HCT116 (cell line): ENCODE data around the gene DLG2. TPM values are rescaled to one million over a fixed set of nuclear protein-coding genes. Genes with fewer than 3 reads are reported as not detected.

Source experiments
- ATAC-seq: fragments of 200-7000 bp; cut with Tn5 transposase; 2 replicates; pipeline ENCODE4 v1.9.1; 2020; ENCODE audit warnings: mild to moderate bottlenecking, moderate library complexity
- BruUV-seq: library from RNA; stranded (reverse); fragments of 400-500 nt; replicated peaks from 2 replicates; lab custom pipeline; 2021; lab: Mats Ljungman, UMichigan
- CTCF ChIA-PET: fragments of 300-600 bp; sonication (Branson Sonifier 250); formaldehyde crosslinking; loops from one replicate; lab custom pipeline; 2021; ENCODE audit warnings: antibody characterized with exemption; lab: Charles Lee
- POLR2A ChIA-PET: fragments of 300-600, 350-600 bp; sonication (Branson Sonifier 250); formaldehyde crosslinking; loops from one replicate; lab custom pipeline; 2021; ENCODE audit warnings: antibody characterized with exemption; lab: Charles Lee
- RAD21 ChIA-PET, 2 experiments: fragments of 300-600 bp; sonication (Branson Sonifier 250); formaldehyde crosslinking; loops; one replicate each; lab custom pipeline; 2023; ENCODE audit warnings: low total read pairs in 2 of 2; ENCODE audit not compliant: uncharacterized antibody in 2 of 2, unreplicated experiment in 2 of 2, low non-redundant PET in 1 of 2; lab: Charles Lee
- DNase-seq: peaks from one replicate; pipeline ENCODE4 v3.0.0-alpha.2; 2010; ENCODE audit warnings: low read depth, low spot score
- H2AFZ ChIP-seq: fragments of 200-600 bp; shearing (Covaris generic), sonication (generic); 2 replicates; pipeline ENCODE4 v1.6.1; 2017; ENCODE audit warnings: low read depth, mixed run types, mixed read lengths, antibody characterized with exemption, low read length; ENCODE audit not compliant: poor library complexity, severe bottlenecking
- H3K27ac ChIP-seq: 2 replicates; pipeline ENCODE4 v1.5.1; 2012; ENCODE audit warnings: low read depth, low read length
- H3K27me3 ChIP-seq: fragments of 200-600 bp; sonication (generic); 2 replicates; pipeline ENCODE4 v1.6.1; 2016; ENCODE audit warnings: mixed run types, low read length, mixed read lengths; ENCODE audit not compliant: insufficient read depth
- H3K36me3 ChIP-seq, 2 experiments: fragments of 200-500 bp in 1 of 2; fragments of 200-600 bp in 1 of 2; sonication (Bioruptor generic) in 1 of 2; sonication (generic) in 1 of 2; 2 replicates each; pipeline versions ENCODE4 v1.5.1 to v1.6.1; 2014 to 2016; ENCODE audit warnings: low read length in 2 of 2, inconsistent platforms in 1 of 2, mixed read lengths in 1 of 2, mixed run types in 1 of 2; ENCODE audit not compliant: insufficient read depth in 2 of 2, control insufficient read depth in 1 of 2
- H3K4me1 ChIP-seq, 2 experiments: fragments of 200-600 bp in 1 of 2; sonication (generic) in 1 of 2; 2 replicates each; pipeline versions ENCODE4 v1.5.1 to v1.6.1; 2012 to 2017; ENCODE audit warnings: low read length in 2 of 2, inconsistent platforms in 1 of 2, mild to moderate bottlenecking in 1 of 2, mixed read lengths in 1 of 2, mixed run types in 1 of 2, moderate library complexity in 1 of 2; ENCODE audit not compliant: insufficient read depth in 2 of 2, control insufficient read depth in 1 of 2
- H3K4me2 ChIP-seq: fragments of 200-600 bp; sonication (generic); 2 replicates; pipeline ENCODE4 v1.6.1; 2017; ENCODE audit warnings: mixed run types, low read length, mixed read lengths
- H3K4me3 ChIP-seq, 2 experiments: fragments of 200-600 bp in 1 of 2; sonication (generic) in 1 of 2; replicated peaks in 1 of 2; 2 replicates each; pipeline ENCODE4 v1.5.1; 2011 to 2016; ENCODE audit warnings: low read length in 2 of 2, control low read depth in 1 of 2, low read depth in 1 of 2, mild to moderate bottlenecking in 1 of 2, mixed read lengths in 1 of 2, mixed run types in 1 of 2
- H3K79me2 ChIP-seq: fragments of 200-600 bp; sonication (generic); 2 replicates; pipeline ENCODE4 v1.6.1; 2017; ENCODE audit warnings: mild to moderate bottlenecking, mixed run types, low read length, moderate library complexity, mixed read lengths; ENCODE audit not compliant: insufficient read depth
- H3K9ac ChIP-seq: fragments of 200-600 bp; sonication (generic); 2 replicates; pipeline ENCODE4 v1.6.1; 2016; ENCODE audit warnings: low read length, mixed read lengths
- H3K9me2 ChIP-seq: fragments of 200-600 bp; sonication (generic), shearing (Covaris generic); 2 replicates; pipeline ENCODE4 v1.6.1; 2017; ENCODE audit warnings: mixed run types, mild to moderate bottlenecking, moderate library complexity; ENCODE audit not compliant: insufficient read depth
- H3K9me3 ChIP-seq, 2 experiments: fragments of 200-500 bp in 1 of 2; fragments of 200-600 bp in 1 of 2; sonication (Bioruptor generic) in 1 of 2; sonication (generic) in 1 of 2; 2 replicates each; pipeline ENCODE4 v1.6.1; 2014 to 2017; ENCODE audit warnings: low read length in 2 of 2, mixed read lengths in 2 of 2, inconsistent platforms in 1 of 2, low read depth in 1 of 2, mild to moderate bottlenecking in 1 of 2, mixed run types in 1 of 2, moderate library complexity in 1 of 2; ENCODE audit not compliant: control insufficient read depth in 1 of 2, insufficient read depth in 1 of 2
- H4K20me1 ChIP-seq: fragments of 200-600 bp; sonication (generic), shearing (Covaris generic); 2 replicates; pipeline ENCODE4 v1.6.1; 2017; ENCODE audit warnings: mixed run types, mild to moderate bottlenecking, moderate library complexity; ENCODE audit not compliant: insufficient read depth
- ATF3 ChIP-seq: IDR thresholded peaks from 2 replicates; pipeline ENCODE4 v1.6.1; 2012
- CEBPB ChIP-seq: IDR thresholded peaks from 2 replicates; pipeline ENCODE4 v1.6.1; 2012; ENCODE audit warnings: low read depth
- FOSL1 ChIP-seq: IDR thresholded peaks from 2 replicates; pipeline ENCODE4 v1.6.1; 2012; ENCODE audit warnings: low read depth
- JUND ChIP-seq: IDR thresholded peaks from 2 replicates; pipeline ENCODE4 v1.6.1; 2012
- MAX ChIP-seq: IDR thresholded peaks from 2 replicates; pipeline ENCODE4 v1.6.1; 2012
- POLR2AphosphoS5 ChIP-seq: IDR thresholded peaks from 2 replicates; pipeline ENCODE4 v1.6.1; 2011; ENCODE audit warnings: mild to moderate bottlenecking, low read depth, low read length, moderate library complexity
- SP1 ChIP-seq: IDR thresholded peaks from 2 replicates; pipeline ENCODE4 v1.6.1; 2012; ENCODE audit warnings: low read depth
- TCF7L2 ChIP-seq: IDR thresholded peaks from 2 replicates; pipeline ENCODE4 v1.7.0; 2011; ENCODE audit warnings: borderline replicate concordance, inconsistent platforms; ENCODE audit not compliant: insufficient read depth, insufficient read length; ENCODE audit errors: extremely low read depth
- intact Hi-C: fragments of 100-400 bp; cut with micrococcal nuclease; formaldehyde crosslinking; loops from 2 replicates; pipeline ENCODE4 v1.10.0; 2022
- total RNA-seq: library from RNA; stranded (reverse); gene quantifications from one replicate; pipeline ENCODE4 v1.2.1, GENCODE V29; 2021; ENCODE audit not compliant: unreplicated experiment

DLG2 gene
- total RNA-seq, 1 experiment from 2014 or later: 2.4 TPM

- Histone ChIP-seq H3K27ac (no peak overlapping the region), H3K27me3 (peaks cover 16% of the 10 kb centered on the region), H3K4me3 (no peak overlapping the region), H3K79me2 (no peaks in the 10 kb centered on the region), H3K9ac (no peak overlapping the region), H2AFZ (no peak overlapping the region), H3K4me2 (no peak overlapping the region), H4K20me1 (no peaks in the 10 kb centered on the region), H3K36me3 (no peaks in the 10 kb centered on the region), H3K4me1 (no peaks in the 10 kb centered on the region), H3K9me3 (no peaks in the 10 kb centered on the region), H3K9me2 (no peaks in the 10 kb centered on the region)
- TF ChIP-seq TCF7L2 (no peak), JUND (no peak), POLR2AphosphoS5 (no peak), SP1 (no peak), FOSL1 (no peak), ATF3 (no peak), MAX (no peak)
- intact Hi-C loops: no loop called here
- BruUV-seq: no TSS peak
- DNase-seq (no peak), ATAC-seq (no peak)
- ChIA-PET RAD21 (no interaction called here), POLR2A (no interaction called here), CTCF (no interaction called here)
These were observed 2054.3 kb downstream of the DLG2 start for GRCh38 chr11:83572581-83573496.

- RAD21 ChIA-PET: no interaction called here
- Histone ChIP-seq H3K27me3 (peaks cover 16% of the 10 kb centered on the region), H3K4me1 (no peaks in the 10 kb centered on the region), H4K20me1 (no peaks in the 10 kb centered on the region), H3K9me3 (no peaks in the 10 kb centered on the region), H3K27ac (no peak overlapping the region), H2AFZ (no peak overlapping the region), H3K79me2 (no peaks in the 10 kb centered on the region), H3K9me2 (no peaks in the 10 kb centered on the region), H3K36me3 (no peaks in the 10 kb centered on the region), H3K4me2 (no peak overlapping the region), H3K4me3 (no peak overlapping the region), H3K9ac (no peak overlapping the region)
- CTCF ChIA-PET: no interaction called here
- DNase-seq (no peak), ATAC-seq (no peak)
- POLR2A ChIA-PET: no interaction called here
- no peak for TF ChIP-seq CEBPB
- TF ChIP-seq, all 23 proteins: peak for 0
- intact Hi-C loops: no loop called here
- no TSS peak for BruUV-seq
These were observed 2055.8 kb downstream of the DLG2 start for GRCh38 chr11:83571302-83571701.
